SK-N-SH (cell line): ENCODE data around the gene MED27. TPM values are rescaled to one million over a fixed set of nuclear protein-coding genes. Genes with fewer than 3 reads are reported as not detected.

Experiments used
- CTCF ChIA-PET: fragments of 300-600, 350-600 bp; formaldehyde crosslinking; extraction: SDS; loops from one replicate; lab custom pipeline; 2021; lab: Yijun Ruan, JAX
- POLR2A ChIA-PET: fragments of 350-600 bp; sonication (Branson Sonifier 250); formaldehyde crosslinking; extraction: SDS; loops from one replicate; lab custom pipeline; 2020; ENCODE audit warnings: antibody characterized with exemption, inconsistent platforms; lab: Yijun Ruan, JAX
- DNase-seq: peaks from one replicate; pipeline ENCODE4 v3.0.0; 2012
- H2AFZ ChIP-seq: fragments of 200-600 bp; sonication (generic); 2 replicates; pipeline ENCODE4 v1.8.1; 2016; ENCODE audit warnings: antibody characterized with exemption, mild to moderate bottlenecking, low read depth
- H3F3A ChIP-seq: fragments of 200-600 bp; sonication (generic); replicated peaks from 2 replicates; pipeline ENCODE3; 2016; ENCODE audit warnings: antibody characterized with exemption, mild to moderate bottlenecking; ENCODE audit not compliant: insufficient read depth
- H3K27ac ChIP-seq, 2 experiments: fragments of 200-500 bp in 1 of 2; fragments of 200-600 bp in 1 of 2; sonication (Bioruptor generic) in 1 of 2; sonication (generic), shearing (Covaris generic) in 1 of 2; 2 replicates each; pipeline versions ENCODE4 v1.5.1 to v1.6.1; 2014 to 2016; ENCODE audit warnings: low read depth in 2 of 2, inconsistent platforms in 1 of 2, low read length in 1 of 2, mild to moderate bottlenecking in 1 of 2, mixed read lengths in 1 of 2
- H3K27me3 ChIP-seq: fragments of 200-600 bp; sonication (generic), shearing (Covaris generic); 2 replicates; pipeline ENCODE4 v1.6.1; 2016; ENCODE audit warnings: mixed run types; ENCODE audit not compliant: insufficient read depth
- H3K36me3 ChIP-seq, 2 experiments: fragments of 200-500 bp in 1 of 2; fragments of 200-600 bp in 1 of 2; sonication (Bioruptor generic) in 1 of 2; sonication (generic) in 1 of 2; replicated peaks in 1 of 2; 2 replicates each; pipeline versions ENCODE3 to v1.5.1; 2014 to 2016; ENCODE audit warnings: low read length in 1 of 2, mild to moderate bottlenecking in 1 of 2; ENCODE audit not compliant: insufficient read depth in 2 of 2, control insufficient read depth in 1 of 2
- H3K4me1 ChIP-seq, 2 experiments: fragments of 200-500 bp in 1 of 2; fragments of 200-600 bp in 1 of 2; sonication (Bioruptor generic) in 1 of 2; sonication (generic), shearing (Covaris generic) in 1 of 2; 2 replicates each; pipeline versions ENCODE4 v1.5.1 to v1.6.1; 2014 to 2016; ENCODE audit warnings: low read depth in 1 of 2, low read length in 1 of 2, mixed run types in 1 of 2; ENCODE audit not compliant: insufficient read depth in 2 of 2, control insufficient read depth in 1 of 2
- H3K4me2 ChIP-seq: fragments of 200-600 bp; sonication (generic), shearing (Covaris generic); 2 replicates; pipeline ENCODE4 v1.6.1; 2017; ENCODE audit warnings: mixed run types
- H3K4me3 ChIP-seq, 2 experiments: fragments of 200-500 bp in 1 of 2; fragments of 200-600 bp in 1 of 2; sonication (Bioruptor generic) in 1 of 2; sonication (generic), shearing (Covaris generic) in 1 of 2; 2 replicates each; pipeline versions ENCODE4 v1.5.1 to v1.8.1; 2014 to 2016; ENCODE audit warnings: low read depth in 2 of 2, inconsistent platforms in 1 of 2, low read length in 1 of 2, mild to moderate bottlenecking in 1 of 2, mixed read lengths in 1 of 2, moderate library complexity in 1 of 2
- H3K79me2 ChIP-seq: fragments of 200-600 bp; sonication (generic); 2 replicates; pipeline ENCODE4 v1.8.1; 2017; ENCODE audit warnings: mild to moderate bottlenecking; ENCODE audit not compliant: insufficient read depth
- H3K9ac ChIP-seq: fragments of 200-600 bp; sonication (generic); 2 replicates; pipeline ENCODE4 v1.6.1; 2017; ENCODE audit warnings: mixed run types
- H3K9me2 ChIP-seq: fragments of 200-600 bp; sonication (generic); 2 replicates; pipeline ENCODE4 v1.6.1; 2017; ENCODE audit warnings: mixed run types
- H3K9me3 ChIP-seq: fragments of 200-600 bp; sonication (generic); 2 replicates; pipeline ENCODE4 v1.6.1; 2017; ENCODE audit warnings: mixed run types, mild to moderate bottlenecking, moderate library complexity
- H4K20me1 ChIP-seq: fragments of 200-600 bp; sonication (generic); 2 replicates; pipeline ENCODE4 v1.6.1; 2017; ENCODE audit warnings: mild to moderate bottlenecking, mixed run types; ENCODE audit not compliant: insufficient read depth
- CHD2 ChIP-seq: fragments of 150-350 bp; IDR thresholded peaks from 2 replicates; pipeline ENCODE4 v1.6.1; 2018; ENCODE audit warnings: low read length; ENCODE audit not compliant: partially characterized antibody
- CTCF ChIP-seq: fragments of 200-600 bp; sonication (generic); IDR thresholded peaks from 2 replicates; pipeline ENCODE4 v1.6.1; 2017; ENCODE audit warnings: antibody characterized with exemption, mild to moderate bottlenecking, moderate library complexity
- EP300 ChIP-seq, 2 experiments: IDR thresholded peaks; 2 replicates each; pipeline versions ENCODE4 v1.4.0 to v1.6.1; 2012; ENCODE audit warnings: borderline replicate concordance in 1 of 2, low read depth in 1 of 2, low read length in 1 of 2
- EZH2phosphoT487 ChIP-seq: fragments of 200-600 bp; sonication (generic); IDR thresholded peaks from 2 replicates; pipeline ENCODE4 v1.6.1; 2017; ENCODE audit warnings: low read depth, mixed run types, mild to moderate bottlenecking, antibody characterized with exemption, moderate library complexity, borderline replicate concordance
- FOXJ3 ChIP-seq: sonication (generic); formaldehyde crosslinking; IDR thresholded peaks from 2 replicates; pipeline ENCODE4 v1.5.1; 2020; ENCODE audit warnings: mild to moderate bottlenecking, missing genetic modification reagents
- IRF3 ChIP-seq: fragments of 150-350 bp; IDR thresholded peaks from 2 replicates; pipeline ENCODE4 v1.6.1; 2016; ENCODE audit warnings: mild to moderate bottlenecking, low read depth, low read length
- JUND ChIP-seq: IDR thresholded peaks from 2 replicates; pipeline ENCODE4 v1.4.0; 2012
- MAX ChIP-seq: IDR thresholded peaks from 2 replicates; pipeline ENCODE4 v1.4.0; 2012; ENCODE audit warnings: low read depth
- MXI1 ChIP-seq: IDR thresholded peaks from 2 replicates; pipeline ENCODE4 v1.6.1; 2012; ENCODE audit warnings: mild to moderate bottlenecking, low read depth, low read length, improper control_type of control experiment
- POLR2AphosphoS5 ChIP-seq: IDR thresholded peaks from 2 replicates; pipeline ENCODE4 v1.6.1; 2012; ENCODE audit warnings: low read depth, low read length
- RAD21 ChIP-seq: IDR thresholded peaks from 2 replicates; pipeline ENCODE4 v1.6.1; 2012; ENCODE audit warnings: mild to moderate bottlenecking, low read length
- RCOR1 ChIP-seq: fragments of 150-350 bp; IDR thresholded peaks from 2 replicates; pipeline ENCODE4 v1.6.1; 2017; ENCODE audit warnings: antibody characterized with exemption, low read length
- TEAD4 ChIP-seq: IDR thresholded peaks from 2 replicates; pipeline ENCODE4 v1.4.0; 2012; ENCODE audit warnings: mild to moderate bottlenecking, borderline replicate concordance; ENCODE audit not compliant: insufficient read depth
- USF2 ChIP-seq: fragments of 150-350 bp; IDR thresholded peaks from 2 replicates; pipeline ENCODE4 v1.6.1; 2017; ENCODE audit warnings: antibody characterized with exemption, low read length, low read depth, borderline replicate concordance
- YY1 ChIP-seq: IDR thresholded peaks from 2 replicates; pipeline ENCODE4 v1.4.0; 2012; ENCODE audit warnings: low read depth, mild to moderate bottlenecking
- WGBS: methylation state at CpG from one replicate; pipeline ENCODE4 v1.1.6; 2017; ENCODE audit warnings: low lambda C conversion rate; 5-methylcytosine and 5-hydroxymethylcytosine counted together
- polyA plus RNA-seq, 3 experiments: library from polyadenylated mRNA; depleted of rRNA; stranded (reverse); fragments of >200 nt; gene quantifications; 2 replicates each; pipeline ENCODE4 v1.2.3, GENCODE V29; 2012

Gene MED27
- polyA plus RNA-seq, 1 of the 3 experiments (the other 2 are of a cell fraction) = 35.0 TPM

GRCh38 chr9:132124800-132125199, 45.1 kb upstream of the MED27 start:
- H3K9me3 ChIP-seq = no peaks in the 10 kb centered on the region
- no peaks in the 10 kb centered on the region for H3K36me3 ChIP-seq
- no peak overlapping the region for H3K27ac ChIP-seq
- no peaks in the 10 kb centered on the region; a peak in 1 of 4 replicates for H3K4me1 ChIP-seq
- ChIA-PET CTCF (interaction anchor here (1.0 kb wide), 1 partner anchor 25 kb away, joined by 3 read pairs; no protein-coding TSS in a partner anchor), POLR2A (no interaction called here)
- H3K9me2 ChIP-seq = no peaks in the 10 kb centered on the region
- no peak for DNase-seq
- no peak overlapping the region for H3K4me2 ChIP-seq
- H3K79me2 ChIP-seq = no peaks in the 10 kb centered on the region
- no peak overlapping the region for H3K9ac ChIP-seq
- TF ChIP-seq POLR2AphosphoS5 (no peak), USF2 (no peak), MXI1 (no peak)
- 51% methylated on average over 6 of the region's 6 CpGs for WGBS
- no peaks in the 10 kb centered on the region for H4K20me1 ChIP-seq
- peaks cover 16% of the 10 kb centered on the region; the same call in 1 of the 2 replicates for H3K27me3 ChIP-seq
- H2AFZ ChIP-seq = no peak overlapping the region
- H3K4me3 ChIP-seq = no peak overlapping the region
- H3F3A ChIP-seq = no peaks in the 10 kb centered on the region

- Histone ChIP-seq H3K4me2 (no peak overlapping the region), H3K36me3 (no peaks in the 10 kb centered on the region), H3K4me3 (no peak overlapping the region), H2AFZ (no peak overlapping the region), H3K9me2 (no peaks in the 10 kb centered on the region), H3K9me3 (no peaks in the 10 kb centered on the region), H3K79me2 (no peaks in the 10 kb centered on the region), H3F3A (no peaks in the 10 kb centered on the region), H3K27me3 (peaks cover 15% of the 10 kb centered on the region; the same call in 1 of the 2 replicates), H3K9ac (no peak overlapping the region), H4K20me1 (no peaks in the 10 kb centered on the region), H3K27ac (no peak overlapping the region), H3K4me1 (no peaks in the 10 kb centered on the region; a peak in 1 of 4 replicates)
- 73% methylated on average over 2 of the region's 2 CpGs for WGBS
- ChIA-PET POLR2A (no interaction called here), CTCF (interaction anchor here (1.5 kb wide), 1 partner anchor 242 kb away, joined by 3 read pairs; no protein-coding TSS in a partner anchor)
- TF ChIP-seq RCOR1 (no peak), EZH2phosphoT487 (no peak), RAD21 (no peak), IRF3 (no peak), JUND (no peak), CHD2 (no peak), EP300 (IDR thresholded peaks at IDR 0.05; ENCODE audit: borderline replicate concordance in 1 of 2, low read depth in 1 of 2, low read length in 1 of 2) (no peak), CTCF (no peak), TEAD4 (no peak), MAX (no peak), YY1 (no peak), FOXJ3 (CRISPR knock-in tag) (no peak)
- no peak for DNase-seq
These were observed 41.4 kb upstream of the MED27 start for GRCh38 chr9:132121021-132121420.
